CD4-positive, alpha-beta T cell treated with Interleukin-17A for 4 hours (primary cell): ENCODE data around the gene DEFB131B.
"Not testable (repeated sequence)": the region's sequence is repeated elsewhere in the genome, so short reads cannot be mapped to it uniquely, and the experiment has no call there.

ENCODE experiments used
- DNase-seq: peaks from one replicate; pipeline ENCODE4 v3.0.0-alpha.2; 2020; ENCODE audit warnings: mixed read lengths

Gene DEFB131B

GRCh38 chr11:71911986-71912340 lies 33.7 kb downstream of the DEFB131B start:
- DNase-seq = not testable (repeated sequence)

GRCh38 chr11:71913756-71914526 lies 35.7 kb downstream of the DEFB131B start:
- no peak for DNase-seq

- DNase-seq = no peak
Measured at GRCh38 chr11:71914617-71915189, 36.5 kb downstream of the DEFB131B start.

- no peak for DNase-seq
Measured at GRCh38 chr11:71917646-71918140, 39.4 kb downstream of the DEFB131B start.

GRCh38 chr11:71927820-71928736 lies 49.8 kb downstream of the DEFB131B start, which contains the start of gene XNDC1N:
Gene XNDC1N, minus strand, starts transcription at chr11:71928594. Its CDS starts 5,241 bp downstream, at chr11:71923353.
- peak; percentile 76 for DNase-seq

- peak; percentile 97 for DNase-seq
Measured at GRCh38 chr11:71928737-71929443, 50.6 kb downstream of the DEFB131B start, which contains the start of gene RNF121. Gene RNF121, plus strand, starts transcription at chr11:71929046. Its CDS starts 16 bp downstream, at chr11:71929062.

GRCh38 chr11:71929491-71929890 lies 51.2 kb downstream of the DEFB131B start:
- no peak for DNase-seq

- no peak for DNase-seq
Measured at GRCh38 chr11:71930556-71931244, 52.4 kb downstream of the DEFB131B start.

GRCh38 chr11:71931245-71931602 lies 53.0 kb downstream of the DEFB131B start:
- no peak for DNase-seq

- no peak for DNase-seq
Measured at GRCh38 chr11:71933141-71933933, 55.1 kb downstream of the DEFB131B start.
